Endometrium (tissue), 2 donors: Measurements from ENCODE around the gene CCNO.

ENCODE experiments used
- FAIRE-seq: peaks from 2 replicates; lab custom pipeline; 2012; peaks lifted over from hg19 to GRCh38; lab: Jason Lieb, UNC
- donor health status: control.
- donor health status: control.

Gene CCNO

GRCh38 chr5:55232985-55233928, at the start of gene CCNO:
CCNO (minus strand) TSS chr5:55233608; CDS start chr5:55233523, 85 bp downstream.
- no peak for FAIRE-seq

GRCh38 chr5:55278778-55279177, 45.4 kb upstream of the CCNO start:
- FAIRE-seq: no peak

- FAIRE-seq: no peak
These were observed 43.4 kb upstream of the CCNO start for GRCh38 chr5:55276771-55277170.

- no peak for FAIRE-seq
These were observed 24.9 kb upstream of the CCNO start for GRCh38 chr5:55258339-55258738.

GRCh38 chr5:55254802-55255201, 21.4 kb upstream of the CCNO start:
- FAIRE-seq: no peak

GRCh38 chr5:55250064-55250463, 16.7 kb upstream of the CCNO start:
- FAIRE-seq: no peak

- no peak for FAIRE-seq
These were observed 8.3 kb upstream of the CCNO start for GRCh38 chr5:55241746-55242145.

- FAIRE-seq: no peak
These were observed 3.4 kb upstream of the CCNO start for GRCh38 chr5:55236800-55237199.

- FAIRE-seq: no peak
These were observed 803 bp upstream of the CCNO start for GRCh38 chr5:55234121-55234700.

GRCh38 chr5:55232271-55232984, 980 bp downstream of the CCNO start:
- FAIRE-seq: no peak

GRCh38 chr5:55231919-55232270, 1.5 kb downstream of the CCNO start:
- no peak for FAIRE-seq

GRCh38 chr5:55231029-55231918, 2.1 kb downstream of the CCNO start:
- FAIRE-seq: no peak

GRCh38 chr5:55230086-55230629, 3.2 kb downstream of the CCNO start:
- no peak for FAIRE-seq

- no peak for FAIRE-seq
These were observed 5.6 kb downstream of the CCNO start for GRCh38 chr5:55227664-55228430.

- no peak for FAIRE-seq
These were observed 6.3 kb downstream of the CCNO start, which contains the start of gene MCIDAS for GRCh38 chr5:55226934-55227663. MCIDAS (minus strand) TSS chr5:55227315; CDS start chr5:55227138, 177 bp downstream.

- no peak for FAIRE-seq
These were observed 7.1 kb downstream of the CCNO start for GRCh38 chr5:55226027-55226933.

- no peak for FAIRE-seq
These were observed 8.1 kb downstream of the CCNO start for GRCh38 chr5:55225346-55225745.

GRCh38 chr5:55223812-55224240, 9.6 kb downstream of the CCNO start:
- FAIRE-seq: no peak
